AG04449 (cell line): ENCODE measurements around the gene DCDC2.
"Not testable (repeated sequence)": the region's sequence is repeated elsewhere in the genome, so short reads cannot be mapped to it uniquely, and the experiment has no call there.

Experiments
- CTCF ChIA-PET: fragments of 350-600 bp; formaldehyde crosslinking; extraction: SDS; loops from one replicate; lab custom pipeline; 2021; ENCODE audit warnings: antibody characterized with exemption; lab: Yijun Ruan, JAX
- POLR2A ChIA-PET: fragments of 400-600, 350-600 bp; formaldehyde crosslinking; extraction: SDS; loops from one replicate; lab custom pipeline; 2020; ENCODE audit warnings: antibody characterized with exemption, inconsistent platforms; lab: Yijun Ruan, JAX
- DNase-seq: peaks from one replicate; pipeline ENCODE4 v3.0.0-alpha.2; 2010; ENCODE audit warnings: low read depth, low spot score
- H3K4me3 ChIP-seq: 2 replicates; pipeline ENCODE4 v1.5.1; 2011; ENCODE audit warnings: low read depth, mild to moderate bottlenecking, control low read depth, low read length
- TF ChIP-seq, protein P1 (sequence below): IDR thresholded peaks from one replicate; pipeline ENCODE4 v1.5.1; 2011; ENCODE audit warnings: mild to moderate bottlenecking, moderate library complexity, low read length, control low read depth, inconsistent platforms; ENCODE audit not compliant: insufficient read depth; ENCODE audit errors: missing control alignments

The DCDC2 gene

DNA sequence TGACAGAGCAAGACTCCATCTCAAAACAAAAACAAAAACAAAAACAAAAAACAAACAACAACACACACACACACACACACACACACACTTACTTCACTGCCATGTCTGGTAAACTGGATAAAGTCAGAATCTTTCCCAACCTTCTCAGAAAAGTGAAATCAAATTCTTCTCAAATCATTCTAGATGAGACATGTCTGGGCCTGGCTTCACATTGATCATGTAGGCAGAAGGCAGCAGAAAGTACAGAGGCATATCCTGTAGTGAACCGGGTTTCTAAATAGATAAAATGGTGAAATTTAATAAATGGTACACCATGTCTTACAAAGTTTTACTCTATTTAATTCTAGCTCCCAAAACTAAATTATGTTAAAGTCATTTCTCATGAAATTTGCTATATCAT lies 30.0 kb upstream of the DCDC2 start:
- DNase-seq = no peak
- no peak overlapping the region for H3K4me3 ChIP-seq
- ChIA-PET POLR2A (no interaction called here), CTCF (interaction anchor here (1.2 to 3.0 kb wide), 5 partner anchors 10 to 113 kb away, joined by 4 to 16 read pairs (median 5); no protein-coding TSS in a partner anchor)
- TF ChIP-seq, protein P1, sequence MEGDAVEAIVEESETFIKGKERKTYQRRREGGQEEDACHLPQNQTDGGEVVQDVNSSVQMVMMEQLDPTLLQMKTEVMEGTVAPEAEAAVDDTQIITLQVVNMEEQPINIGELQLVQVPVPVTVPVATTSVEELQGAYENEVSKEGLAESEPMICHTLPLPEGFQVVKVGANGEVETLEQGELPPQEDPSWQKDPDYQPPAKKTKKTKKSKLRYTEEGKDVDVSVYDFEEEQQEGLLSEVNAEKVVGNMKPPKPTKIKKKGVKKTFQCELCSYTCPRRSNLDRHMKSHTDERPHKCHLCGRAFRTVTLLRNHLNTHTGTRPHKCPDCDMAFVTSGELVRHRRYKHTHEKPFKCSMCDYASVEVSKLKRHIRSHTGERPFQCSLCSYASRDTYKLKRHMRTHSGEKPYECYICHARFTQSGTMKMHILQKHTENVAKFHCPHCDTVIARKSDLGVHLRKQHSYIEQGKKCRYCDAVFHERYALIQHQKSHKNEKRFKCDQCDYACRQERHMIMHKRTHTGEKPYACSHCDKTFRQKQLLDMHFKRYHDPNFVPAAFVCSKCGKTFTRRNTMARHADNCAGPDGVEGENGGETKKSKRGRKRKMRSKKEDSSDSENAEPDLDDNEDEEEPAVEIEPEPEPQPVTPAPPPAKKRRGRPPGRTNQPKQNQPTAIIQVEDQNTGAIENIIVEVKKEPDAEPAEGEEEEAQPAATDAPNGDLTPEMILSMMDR = no peak

DNA sequence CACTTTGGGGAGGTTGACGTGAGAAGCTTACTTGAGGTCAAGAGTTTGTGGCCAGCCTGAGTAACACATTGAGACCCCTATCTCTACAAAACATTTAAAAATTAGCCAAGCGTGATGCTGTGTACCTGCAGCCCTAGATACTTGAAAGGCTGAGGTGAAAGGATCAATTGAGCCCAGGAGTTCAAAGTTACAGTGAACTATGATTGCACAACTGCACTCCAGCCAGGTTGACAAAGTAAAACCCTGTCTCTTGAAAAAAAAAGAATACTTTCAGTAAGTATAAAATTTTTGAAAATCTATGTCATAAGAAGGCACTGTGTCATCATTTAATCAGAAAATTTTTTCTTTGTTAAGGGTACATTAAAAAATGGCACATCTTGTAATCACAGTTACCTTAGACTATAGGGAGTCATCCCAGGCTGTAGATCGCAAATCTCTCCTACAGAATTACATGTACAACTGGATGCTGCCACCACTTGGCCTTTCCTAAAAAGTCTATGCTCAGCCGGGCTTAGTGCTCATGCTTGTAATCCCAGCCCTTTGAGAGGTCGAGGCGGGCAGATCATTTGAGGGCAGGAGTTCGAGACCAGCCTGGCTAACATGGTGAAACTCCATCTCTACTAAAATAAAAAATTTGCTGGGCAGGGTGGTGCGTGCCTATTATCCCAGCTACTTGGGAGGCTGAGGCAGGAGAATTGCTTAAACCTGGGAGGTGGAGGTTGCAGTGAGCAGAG lies 27.8 kb upstream of the DCDC2 start:
- DNase-seq = no peak
- TF ChIP-seq, protein P1 = no peak
- no peak overlapping the region for H3K4me3 ChIP-seq
- ChIA-PET POLR2A (no interaction called here), CTCF (interaction anchor here (0.8 kb wide), 1 partner anchor 103 kb away, joined by 3 read pairs; no protein-coding TSS in a partner anchor)

DNA sequence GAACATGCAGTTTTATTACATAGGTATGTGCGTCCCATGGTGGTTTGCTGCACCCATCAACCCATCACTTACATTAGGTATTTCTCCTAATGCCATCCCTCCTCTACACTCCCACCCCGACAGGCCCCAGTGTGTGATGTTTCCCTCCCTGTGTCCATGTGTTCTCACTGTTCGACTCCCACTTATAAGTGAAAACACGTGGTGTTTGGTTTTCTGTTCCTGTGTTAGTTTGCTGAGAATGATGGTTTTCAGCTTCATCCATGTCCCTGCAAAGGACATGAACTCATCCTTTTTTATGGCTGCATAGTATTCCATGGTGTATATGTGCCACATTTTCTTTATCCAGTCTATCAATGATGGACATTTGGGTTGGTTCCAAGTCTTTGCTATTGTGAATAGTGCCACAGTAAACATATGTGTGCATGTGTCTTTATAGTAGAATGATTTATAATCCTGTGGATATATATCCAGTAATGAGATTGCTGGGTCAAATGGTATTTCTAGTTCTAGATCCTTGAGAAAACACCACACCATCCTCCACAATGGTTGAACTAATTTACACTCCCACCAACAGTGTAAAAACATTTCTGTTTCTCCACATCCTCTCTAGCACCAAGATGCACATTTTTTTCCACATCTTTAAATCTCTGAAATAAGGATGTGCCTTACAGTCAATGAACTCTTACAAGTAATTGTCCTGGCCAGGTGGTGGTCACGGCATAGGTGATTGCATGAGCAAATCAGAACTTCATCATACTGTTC lies 26.7 kb upstream of the DCDC2 start:
- POLR2A ChIA-PET, DNase-seq, H3K4me3 ChIP-seq, CTCF ChIA-PET: not testable (repeated sequence)

DNA sequence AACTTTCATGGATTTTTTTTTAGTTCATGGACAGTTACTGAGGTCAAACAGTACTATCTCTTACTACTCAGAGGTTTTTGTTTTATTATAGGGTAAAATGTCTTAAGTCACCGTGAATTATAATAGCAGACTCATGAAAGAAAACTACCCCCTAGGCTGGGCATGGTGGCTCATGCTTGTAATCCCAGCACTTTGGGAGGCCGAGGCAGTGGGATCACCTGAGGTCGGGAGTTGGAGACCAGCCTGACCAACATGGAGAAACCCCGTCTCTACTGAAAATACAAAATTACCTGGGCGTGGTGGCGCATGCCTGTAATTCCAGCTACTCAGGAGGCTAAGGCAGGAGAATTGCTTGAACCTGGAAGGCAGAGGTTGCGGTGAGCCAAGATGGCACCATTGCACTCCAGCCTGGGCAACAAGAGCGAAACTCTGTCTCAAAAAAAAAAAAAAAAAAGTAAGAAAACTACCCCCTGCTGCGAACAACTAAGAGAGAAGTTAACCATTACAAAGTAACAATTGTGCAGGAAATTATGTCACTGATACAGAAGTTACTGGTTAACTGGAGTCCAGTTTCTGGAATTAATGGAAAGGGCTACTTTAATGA lies 25.1 kb upstream of the DCDC2 start:
- CTCF ChIA-PET, H3K4me3 ChIP-seq, POLR2A ChIA-PET, DNase-seq: not testable (repeated sequence)

DNA sequence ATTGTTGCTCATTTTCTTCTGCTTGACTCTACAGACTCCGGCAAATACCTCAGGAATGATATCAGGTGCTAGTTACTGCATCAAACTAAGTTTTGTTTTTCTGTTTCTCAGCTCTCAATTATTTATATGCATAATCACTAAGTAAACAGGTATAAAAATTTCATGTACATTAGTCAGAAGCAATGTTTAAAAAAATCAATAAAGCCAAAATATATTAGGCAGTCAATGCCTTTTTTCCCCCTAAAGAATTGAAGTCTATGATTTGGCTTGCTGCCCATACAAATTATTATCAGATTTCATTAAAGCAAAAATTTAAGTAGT lies 24.3 kb upstream of the DCDC2 start:
- TF ChIP-seq, protein P1 = no peak
- no peak overlapping the region for H3K4me3 ChIP-seq
- CTCF ChIA-PET = no interaction called here
- POLR2A ChIA-PET = no interaction called here
- no peak for DNase-seq

DNA sequence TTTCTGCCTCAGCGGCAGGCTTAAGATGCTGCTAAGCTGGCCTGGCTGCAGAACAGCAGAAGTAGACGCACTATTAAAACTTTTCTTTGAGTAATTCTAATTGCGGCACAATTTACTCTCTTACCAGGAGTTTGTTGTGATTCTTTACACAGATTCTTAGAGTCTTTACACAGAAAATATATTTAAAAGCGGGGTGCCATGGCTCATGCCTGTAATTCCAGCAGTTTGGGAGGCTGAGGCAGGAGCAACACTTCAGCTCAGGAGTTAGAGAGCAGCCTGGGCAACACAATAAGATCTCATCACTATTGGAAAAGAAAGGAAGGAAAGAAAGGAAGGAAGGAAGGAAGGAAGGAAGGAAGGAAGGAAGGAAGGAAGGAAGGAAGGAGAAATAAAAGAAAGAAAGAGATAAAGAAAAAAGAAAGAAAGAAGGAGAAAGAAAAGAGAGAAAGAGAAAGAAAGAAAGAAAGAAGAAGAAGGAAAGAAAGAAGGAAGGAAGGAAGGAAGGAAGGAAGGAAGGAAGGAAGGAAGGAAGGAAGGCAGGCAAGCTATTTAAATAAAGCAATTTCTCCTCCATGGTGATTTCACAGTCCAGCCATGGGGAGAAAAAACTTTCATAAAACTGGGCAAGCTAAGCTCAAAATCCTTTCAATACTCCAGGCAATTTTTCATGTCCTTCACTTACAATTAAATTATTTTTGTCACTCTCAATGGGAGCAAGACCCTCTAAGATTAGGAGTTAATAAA lies 23.8 kb upstream of the DCDC2 start:
- no peak overlapping the region for H3K4me3 ChIP-seq
- CTCF ChIA-PET = no interaction called here
- no peak for DNase-seq
- POLR2A ChIA-PET = no interaction called here
- TF ChIP-seq, protein P1 = no peak
